GM23338 (cell line): ENCODE data around the gene CYFIP1. TPM values are rescaled to one million over a fixed set of nuclear protein-coding genes. Genes with fewer than 3 reads are reported as not detected.

Source experiments
- ATAC-seq: fragments of 200-7000 bp; cut with Tn5 transposase; 3 replicates; pipeline ENCODE4 v1.9.1; 2020
- DNase-seq: peaks from one replicate; pipeline ENCODE4 v3.0.0-alpha.2; 2015; ENCODE audit warnings: low spot score
- H2AFZ ChIP-seq: fragments of 200-600 bp; sonication (generic); 2 replicates; pipeline ENCODE4 v1.8.0; 2016; ENCODE audit warnings: antibody characterized with exemption, mild to moderate bottlenecking, moderate library complexity
- H3F3A ChIP-seq: fragments of 200-600 bp; sonication (generic); replicated peaks from 2 replicates; pipeline ENCODE4 v1.8.0; 2017; ENCODE audit warnings: antibody characterized with exemption, mixed run types, low read depth
- H3K27ac ChIP-seq: fragments of 200-600 bp; sonication (generic); 2 replicates; pipeline ENCODE4 v1.6.1; 2016; ENCODE audit warnings: low read depth
- H3K27me3 ChIP-seq: fragments of 200-600 bp; sonication (generic); 2 replicates; pipeline ENCODE4 v1.8.0; 2016; ENCODE audit warnings: mild to moderate bottlenecking, mixed run types, moderate library complexity; ENCODE audit not compliant: insufficient read depth
- H3K36me3 ChIP-seq: fragments of 200-600 bp; sonication (generic); 2 replicates; pipeline ENCODE4 v1.8.0; 2016; ENCODE audit warnings: mild to moderate bottlenecking; ENCODE audit not compliant: insufficient read depth
- H3K4me1 ChIP-seq: fragments of 200-600 bp; sonication (generic); 2 replicates; pipeline ENCODE4 v1.8.0; 2016; ENCODE audit warnings: mild to moderate bottlenecking, moderate library complexity; ENCODE audit not compliant: insufficient read depth
- H3K4me2 ChIP-seq: fragments of 200-600 bp; sonication (generic); 2 replicates; pipeline ENCODE4 v1.7.1; 2017; ENCODE audit warnings: mixed run types
- H3K4me3 ChIP-seq: fragments of 200-600 bp; sonication (generic); 2 replicates; pipeline ENCODE4 v1.6.1; 2016; ENCODE audit warnings: mixed run types
- H3K79me2 ChIP-seq: fragments of 200-600 bp; sonication (generic); replicated peaks from 2 replicates; pipeline ENCODE4 v1.8.0; 2017; ENCODE audit warnings: mild to moderate bottlenecking; ENCODE audit not compliant: insufficient read depth
- H3K9me2 ChIP-seq: fragments of 200-600 bp; sonication (generic); 2 replicates; pipeline ENCODE4 v1.8.0; 2017; ENCODE audit not compliant: insufficient read depth
- H4K20me1 ChIP-seq: fragments of 200-600 bp; sonication (generic); replicated peaks from 2 replicates; pipeline ENCODE4 v1.8.0; 2017; ENCODE audit warnings: mild to moderate bottlenecking; ENCODE audit not compliant: insufficient read depth
- H3K27ac Mint-ChIP-seq: 2 replicates; pipeline ENCODE4 v1.8.0; 2020; ENCODE audit warnings: inconsistent platforms, mild to moderate bottlenecking, moderate library complexity, mixed read lengths
- H3K27me3 Mint-ChIP-seq: 3 replicates; pipeline ENCODE4 v1.8.0; 2022; ENCODE audit warnings: low read depth, mild to moderate bottlenecking, moderate library complexity, mixed read lengths, inconsistent platforms; ENCODE audit not compliant: insufficient read depth, poor library complexity
- H3K36me3 Mint-ChIP-seq: 3 replicates; pipeline ENCODE4 v1.8.0; 2021; ENCODE audit warnings: low read depth, mild to moderate bottlenecking, inconsistent platforms, moderate library complexity, mixed read lengths
- H3K4me1 Mint-ChIP-seq: 3 replicates; pipeline ENCODE4 v1.8.0; 2020; ENCODE audit warnings: mild to moderate bottlenecking, inconsistent platforms, mixed read lengths
- H3K4me3 Mint-ChIP-seq: 3 replicates; pipeline ENCODE4 v1.8.0; 2021; ENCODE audit warnings: moderate library complexity, mild to moderate bottlenecking, inconsistent platforms, mixed read lengths
- H3K9me3 Mint-ChIP-seq: 3 replicates; pipeline ENCODE4 v1.8.0; 2020; ENCODE audit warnings: moderate library complexity, mild to moderate bottlenecking, inconsistent platforms, mixed read lengths
- CREB1 ChIP-seq: fragments of 250-450 bp; sonication (Bioruptor Pico); IDR thresholded peaks from 2 replicates; pipeline ENCODE4 v1.5.0; 2020; ENCODE audit warnings: low read depth, mild to moderate bottlenecking, moderate library complexity
- EZH2 ChIP-seq: fragments of 200-600 bp; sonication (generic); IDR thresholded peaks from one replicate; pipeline ENCODE4 v1.8.0; 2017; ENCODE audit warnings: antibody characterized with exemption, mild to moderate bottlenecking, low read depth; ENCODE audit not compliant: unreplicated experiment
- EZH2phosphoT487 ChIP-seq: fragments of 200-600 bp; sonication (generic); IDR thresholded peaks from one replicate; pipeline ENCODE4 v1.8.1; 2018; ENCODE audit warnings: antibody characterized with exemption; ENCODE audit not compliant: unreplicated experiment
- JUNB ChIP-seq: IDR thresholded peaks from one replicate; pipeline ENCODE4 v1.6.1; 2016; ENCODE audit warnings: antibody characterized with exemption; ENCODE audit not compliant: unreplicated experiment
- NANOG ChIP-seq: IDR thresholded peaks from 2 replicates; pipeline ENCODE4 v1.6.1; 2016; ENCODE audit warnings: antibody characterized with exemption, borderline replicate concordance
- POLR2AphosphoS5 ChIP-seq: IDR thresholded peaks from 2 replicates; pipeline ENCODE4 v1.6.1; 2016; ENCODE audit warnings: antibody characterized with exemption, low read depth
- STAT1 ChIP-seq: IDR thresholded peaks from one replicate; pipeline ENCODE4 v1.6.1; 2016; ENCODE audit warnings: antibody characterized with exemption; ENCODE audit not compliant: unreplicated experiment
- ZNF114 ChIP-seq: fragments of 250-450 bp; sonication (Bioruptor Pico); IDR thresholded peaks from 2 replicates; pipeline ENCODE4 v1.5.0; 2020; ENCODE audit warnings: mild to moderate bottlenecking, moderate library complexity
- ZNF331 ChIP-seq: fragments of 250-450 bp; sonication (Bioruptor Pico); IDR thresholded peaks from 2 replicates; pipeline ENCODE4 v1.5.0; 2020; ENCODE audit warnings: low read depth, mild to moderate bottlenecking, moderate library complexity
- polyA plus RNA-seq: library from polyadenylated mRNA; unstranded; fragments of >200 nt; fragmentation: Nextera tagmentation; extraction: Ambion mirVana; gene quantifications from 2 replicates; pipeline ENCODE4 v1.2.1, GENCODE V29; 2016
- total RNA-seq: library from RNA; depleted of rRNA; stranded (reverse); fragments of >200 nt; shearing (Covaris generic); gene quantifications from 2 replicates; pipeline ENCODE4 v1.2.3, GENCODE V29; 2014
- TF ChIP-seq, protein P1 (sequence below): fragments of 250-450 bp; sonication (Bioruptor Pico); IDR thresholded peaks from 2 replicates; pipeline ENCODE4 v1.5.0; 2020; ENCODE audit warnings: mild to moderate bottlenecking, moderate library complexity
- TF ChIP-seq, protein P2 (sequence below), 2 experiments: fragments of 200-600 bp in 1 of 2; sonication (generic) in 1 of 2; conservative IDR thresholded peaks; 2 replicates each; pipeline versions ENCODE4 v1.5.1 to v1.6.1; 2016 to 2017; ENCODE audit warnings: antibody characterized with exemption in 2 of 2, low read depth in 2 of 2, mild to moderate bottlenecking in 2 of 2, moderate library complexity in 1 of 2
- TF ChIP-seq, protein P3 (sequence below): IDR thresholded peaks from one replicate; pipeline ENCODE4 v1.6.1; 2018; ENCODE audit warnings: antibody characterized with exemption; ENCODE audit not compliant: unreplicated experiment
- TF ChIP-seq, protein P4 (sequence below): IDR thresholded peaks from 2 replicates; pipeline ENCODE4 v1.6.1; 2016; ENCODE audit warnings: antibody characterized with exemption

CYFIP1 gene
- total and polyA plus RNA-seq, 2 experiments from 2014 or later, result 20.0 to 73.9 TPM

DNA sequence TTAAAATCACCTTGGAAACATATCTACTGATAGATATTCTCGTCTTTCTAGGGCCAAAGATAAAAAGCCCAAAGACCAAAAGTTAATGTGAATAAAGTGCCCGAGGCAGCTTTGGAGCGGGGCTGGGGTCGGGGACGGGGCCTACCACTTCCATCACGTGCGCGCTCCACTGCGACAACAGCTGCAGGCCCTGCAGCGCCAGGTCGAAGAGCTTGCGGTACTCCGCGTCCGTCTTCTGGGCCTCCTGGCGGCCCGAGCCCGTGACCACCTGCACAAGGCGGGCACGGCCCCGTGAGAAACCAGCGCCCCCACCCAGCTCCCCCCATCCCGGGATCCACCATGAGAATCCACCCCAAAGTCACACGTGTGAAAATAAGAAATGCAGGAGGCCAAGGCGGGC lies 52.4 kb downstream of the CYFIP1 start:
- Histone ChIP-seq H2AFZ (no peak overlapping the region), H3K79me2 (no peaks in the 10 kb centered on the region), H3K27me3 (no peaks in the 10 kb centered on the region), H4K20me1 (no peaks in the 10 kb centered on the region; the same call in 1 of the 2 replicates), H3K36me3 (peaks cover 4% of the 10 kb centered on the region; the same call in 1 of the 2 replicates), H3K9me2 (no peaks in the 10 kb centered on the region), H3K4me1 (no peaks in the 10 kb centered on the region), H3K4me3 (no peak overlapping the region), H3K4me2 (no peak overlapping the region), H3F3A (no peaks in the 10 kb centered on the region), H3K27ac (no peak overlapping the region)
- no peak for TF ChIP-seq EZH2phosphoT487
- TF ChIP-seq JUNB, result no peak
- TF ChIP-seq, protein P1, sequence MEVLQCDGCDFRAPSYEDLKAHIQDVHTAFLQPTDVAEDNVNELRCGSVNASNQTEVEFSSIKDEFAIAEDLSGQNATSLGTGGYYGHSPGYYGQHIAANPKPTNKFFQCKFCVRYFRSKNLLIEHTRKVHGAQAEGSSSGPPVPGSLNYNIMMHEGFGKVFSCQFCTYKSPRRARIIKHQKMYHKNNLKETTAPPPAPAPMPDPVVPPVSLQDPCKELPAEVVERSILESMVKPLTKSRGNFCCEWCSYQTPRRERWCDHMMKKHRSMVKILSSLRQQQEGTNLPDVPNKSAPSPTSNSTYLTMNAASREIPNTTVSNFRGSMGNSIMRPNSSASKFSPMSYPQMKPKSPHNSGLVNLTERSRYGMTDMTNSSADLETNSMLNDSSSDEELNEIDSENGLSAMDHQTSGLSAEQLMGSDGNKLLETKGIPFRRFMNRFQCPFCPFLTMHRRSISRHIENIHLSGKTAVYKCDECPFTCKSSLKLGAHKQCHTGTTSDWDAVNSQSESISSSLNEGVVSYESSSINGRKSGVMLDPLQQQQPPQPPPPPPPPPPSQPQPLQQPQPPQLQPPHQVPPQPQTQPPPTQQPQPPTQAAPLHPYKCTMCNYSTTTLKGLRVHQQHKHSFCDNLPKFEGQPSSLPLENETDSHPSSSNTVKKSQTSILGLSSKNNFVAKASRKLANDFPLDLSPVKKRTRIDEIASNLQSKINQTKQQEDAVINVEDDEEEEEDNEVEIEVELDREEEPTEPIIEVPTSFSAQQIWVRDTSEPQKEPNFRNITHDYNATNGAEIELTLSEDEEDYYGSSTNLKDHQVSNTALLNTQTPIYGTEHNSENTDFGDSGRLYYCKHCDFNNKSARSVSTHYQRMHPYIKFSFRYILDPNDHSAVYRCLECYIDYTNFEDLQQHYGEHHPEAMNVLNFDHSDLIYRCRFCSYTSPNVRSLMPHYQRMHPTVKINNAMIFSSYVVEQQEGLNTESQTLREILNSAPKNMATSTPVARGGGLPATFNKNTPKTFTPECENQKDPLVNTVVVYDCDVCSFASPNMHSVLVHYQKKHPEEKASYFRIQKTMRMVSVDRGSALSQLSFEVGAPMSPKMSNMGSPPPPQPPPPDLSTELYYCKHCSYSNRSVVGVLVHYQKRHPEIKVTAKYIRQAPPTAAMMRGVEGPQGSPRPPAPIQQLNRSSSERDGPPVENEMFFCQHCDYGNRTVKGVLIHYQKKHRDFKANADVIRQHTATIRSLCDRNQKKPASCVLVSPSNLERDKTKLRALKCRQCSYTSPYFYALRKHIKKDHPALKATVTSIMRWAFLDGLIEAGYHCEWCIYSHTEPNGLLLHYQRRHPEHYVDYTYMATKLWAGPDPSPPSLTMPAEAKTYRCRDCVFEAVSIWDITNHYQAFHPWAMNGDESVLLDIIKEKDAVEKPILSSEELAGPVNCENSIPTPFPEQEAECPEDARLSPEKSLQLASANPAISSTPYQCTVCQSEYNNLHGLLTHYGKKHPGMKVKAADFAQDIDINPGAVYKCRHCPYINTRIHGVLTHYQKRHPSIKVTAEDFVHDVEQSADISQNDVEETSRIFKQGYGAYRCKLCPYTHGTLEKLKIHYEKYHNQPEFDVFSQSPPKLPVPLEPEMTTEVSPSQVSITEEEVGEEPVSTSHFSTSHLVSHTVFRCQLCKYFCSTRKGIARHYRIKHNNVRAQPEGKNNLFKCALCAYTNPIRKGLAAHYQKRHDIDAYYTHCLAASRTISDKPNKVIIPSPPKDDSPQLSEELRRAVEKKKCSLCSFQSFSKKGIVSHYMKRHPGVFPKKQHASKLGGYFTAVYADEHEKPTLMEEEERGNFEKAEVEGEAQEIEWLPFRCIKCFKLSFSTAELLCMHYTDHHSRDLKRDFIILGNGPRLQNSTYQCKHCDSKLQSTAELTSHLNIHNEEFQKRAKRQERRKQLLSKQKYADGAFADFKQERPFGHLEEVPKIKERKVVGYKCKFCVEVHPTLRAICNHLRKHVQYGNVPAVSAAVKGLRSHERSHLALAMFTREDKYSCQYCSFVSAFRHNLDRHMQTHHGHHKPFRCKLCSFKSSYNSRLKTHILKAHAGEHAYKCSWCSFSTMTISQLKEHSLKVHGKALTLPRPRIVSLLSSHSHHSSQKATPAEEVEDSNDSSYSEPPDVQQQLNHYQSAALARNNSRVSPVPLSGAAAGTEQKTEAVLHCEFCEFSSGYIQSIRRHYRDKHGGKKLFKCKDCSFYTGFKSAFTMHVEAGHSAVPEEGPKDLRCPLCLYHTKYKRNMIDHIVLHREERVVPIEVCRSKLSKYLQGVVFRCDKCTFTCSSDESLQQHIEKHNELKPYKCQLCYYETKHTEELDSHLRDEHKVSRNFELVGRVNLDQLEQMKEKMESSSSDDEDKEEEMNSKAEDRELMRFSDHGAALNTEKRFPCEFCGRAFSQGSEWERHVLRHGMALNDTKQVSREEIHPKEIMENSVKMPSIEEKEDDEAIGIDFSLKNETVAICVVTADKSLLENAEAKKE (CRISPR knock-in tag), result no peak
- TF ChIP-seq STAT1, result no peak
- TF ChIP-seq ZNF114 (CRISPR knock-in tag), result no peak
- TF ChIP-seq, protein P2, sequence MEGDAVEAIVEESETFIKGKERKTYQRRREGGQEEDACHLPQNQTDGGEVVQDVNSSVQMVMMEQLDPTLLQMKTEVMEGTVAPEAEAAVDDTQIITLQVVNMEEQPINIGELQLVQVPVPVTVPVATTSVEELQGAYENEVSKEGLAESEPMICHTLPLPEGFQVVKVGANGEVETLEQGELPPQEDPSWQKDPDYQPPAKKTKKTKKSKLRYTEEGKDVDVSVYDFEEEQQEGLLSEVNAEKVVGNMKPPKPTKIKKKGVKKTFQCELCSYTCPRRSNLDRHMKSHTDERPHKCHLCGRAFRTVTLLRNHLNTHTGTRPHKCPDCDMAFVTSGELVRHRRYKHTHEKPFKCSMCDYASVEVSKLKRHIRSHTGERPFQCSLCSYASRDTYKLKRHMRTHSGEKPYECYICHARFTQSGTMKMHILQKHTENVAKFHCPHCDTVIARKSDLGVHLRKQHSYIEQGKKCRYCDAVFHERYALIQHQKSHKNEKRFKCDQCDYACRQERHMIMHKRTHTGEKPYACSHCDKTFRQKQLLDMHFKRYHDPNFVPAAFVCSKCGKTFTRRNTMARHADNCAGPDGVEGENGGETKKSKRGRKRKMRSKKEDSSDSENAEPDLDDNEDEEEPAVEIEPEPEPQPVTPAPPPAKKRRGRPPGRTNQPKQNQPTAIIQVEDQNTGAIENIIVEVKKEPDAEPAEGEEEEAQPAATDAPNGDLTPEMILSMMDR (conservative IDR thresholded peaks at IDR 0.05; ENCODE audit: low read depth in 2 of 2), result no peak
- TF ChIP-seq NANOG, result no peak
- no peak for TF ChIP-seq CREB1 (CRISPR knock-in tag)
- TF ChIP-seq, protein P3, sequence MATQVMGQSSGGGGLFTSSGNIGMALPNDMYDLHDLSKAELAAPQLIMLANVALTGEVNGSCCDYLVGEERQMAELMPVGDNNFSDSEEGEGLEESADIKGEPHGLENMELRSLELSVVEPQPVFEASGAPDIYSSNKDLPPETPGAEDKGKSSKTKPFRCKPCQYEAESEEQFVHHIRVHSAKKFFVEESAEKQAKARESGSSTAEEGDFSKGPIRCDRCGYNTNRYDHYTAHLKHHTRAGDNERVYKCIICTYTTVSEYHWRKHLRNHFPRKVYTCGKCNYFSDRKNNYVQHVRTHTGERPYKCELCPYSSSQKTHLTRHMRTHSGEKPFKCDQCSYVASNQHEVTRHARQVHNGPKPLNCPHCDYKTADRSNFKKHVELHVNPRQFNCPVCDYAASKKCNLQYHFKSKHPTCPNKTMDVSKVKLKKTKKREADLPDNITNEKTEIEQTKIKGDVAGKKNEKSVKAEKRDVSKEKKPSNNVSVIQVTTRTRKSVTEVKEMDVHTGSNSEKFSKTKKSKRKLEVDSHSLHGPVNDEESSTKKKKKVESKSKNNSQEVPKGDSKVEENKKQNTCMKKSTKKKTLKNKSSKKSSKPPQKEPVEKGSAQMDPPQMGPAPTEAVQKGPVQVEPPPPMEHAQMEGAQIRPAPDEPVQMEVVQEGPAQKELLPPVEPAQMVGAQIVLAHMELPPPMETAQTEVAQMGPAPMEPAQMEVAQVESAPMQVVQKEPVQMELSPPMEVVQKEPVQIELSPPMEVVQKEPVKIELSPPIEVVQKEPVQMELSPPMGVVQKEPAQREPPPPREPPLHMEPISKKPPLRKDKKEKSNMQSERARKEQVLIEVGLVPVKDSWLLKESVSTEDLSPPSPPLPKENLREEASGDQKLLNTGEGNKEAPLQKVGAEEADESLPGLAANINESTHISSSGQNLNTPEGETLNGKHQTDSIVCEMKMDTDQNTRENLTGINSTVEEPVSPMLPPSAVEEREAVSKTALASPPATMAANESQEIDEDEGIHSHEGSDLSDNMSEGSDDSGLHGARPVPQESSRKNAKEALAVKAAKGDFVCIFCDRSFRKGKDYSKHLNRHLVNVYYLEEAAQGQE, result no peak
- TF ChIP-seq, protein P4, sequence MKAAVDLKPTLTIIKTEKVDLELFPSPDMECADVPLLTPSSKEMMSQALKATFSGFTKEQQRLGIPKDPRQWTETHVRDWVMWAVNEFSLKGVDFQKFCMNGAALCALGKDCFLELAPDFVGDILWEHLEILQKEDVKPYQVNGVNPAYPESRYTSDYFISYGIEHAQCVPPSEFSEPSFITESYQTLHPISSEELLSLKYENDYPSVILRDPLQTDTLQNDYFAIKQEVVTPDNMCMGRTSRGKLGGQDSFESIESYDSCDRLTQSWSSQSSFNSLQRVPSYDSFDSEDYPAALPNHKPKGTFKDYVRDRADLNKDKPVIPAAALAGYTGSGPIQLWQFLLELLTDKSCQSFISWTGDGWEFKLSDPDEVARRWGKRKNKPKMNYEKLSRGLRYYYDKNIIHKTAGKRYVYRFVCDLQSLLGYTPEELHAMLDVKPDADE, result no peak
- TF ChIP-seq POLR2AphosphoS5, result no peak
- no peak for TF ChIP-seq EZH2
- TF ChIP-seq ZNF331, result no peak
- Mint-ChIP-seq H3K4me3 (no peak overlapping the region), H3K4me1 (no peaks in the 10 kb centered on the region), H3K27ac (no peak overlapping the region), H3K27me3 (peaks cover 5% of the 10 kb centered on the region), H3K36me3 (peaks cover 25% of the 10 kb centered on the region), H3K9me3 (no peaks in the 10 kb centered on the region)
- no peak for DNase-seq
- no peak for ATAC-seq
